HG02973 (cell line): ENCODE measurements around the gene ICOSLG.
"Not testable (repeated sequence)": the region's sequence is repeated elsewhere in the genome, so short reads cannot be mapped to it uniquely, and the experiment has no call there.

Experiments
- ATAC-seq: cut with Tn5 transposase; IDR thresholded peaks from one replicate; pipeline ENCODE4 v1.9.1; 2021; ENCODE audit warnings: moderate library complexity; ENCODE audit not compliant: unreplicated experiment

Gene ICOSLG

DNA sequence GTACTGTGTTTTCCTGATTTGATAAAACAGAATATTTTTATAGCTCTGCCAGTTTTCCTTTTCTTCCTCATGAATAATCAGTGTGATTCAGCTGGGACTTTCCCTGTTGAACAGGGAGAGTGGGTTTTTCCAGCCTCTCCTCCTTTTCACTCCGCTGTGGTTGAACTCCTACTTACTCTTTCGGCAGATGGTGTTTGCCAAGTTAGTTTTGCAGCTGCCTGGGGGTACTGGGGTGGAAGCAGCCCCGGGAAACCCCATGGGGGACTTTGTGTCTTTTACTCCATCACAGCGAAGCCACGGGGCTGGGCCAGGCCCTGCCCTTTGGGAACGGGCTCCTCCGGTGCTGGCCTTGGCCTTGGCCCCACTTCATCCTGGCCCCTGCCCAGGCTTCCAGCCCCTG lies 55.9 kb downstream of the ICOSLG start:
- not testable (repeated sequence) for ATAC-seq

- ATAC-seq, result not testable (repeated sequence)
These were observed 58.5 kb downstream of the ICOSLG start for GRCh38 chr21:44182202-44182601.

GRCh38 chr21:44181506-44181905 lies 59.2 kb downstream of the ICOSLG start:
- not testable (repeated sequence) for ATAC-seq

DNA sequence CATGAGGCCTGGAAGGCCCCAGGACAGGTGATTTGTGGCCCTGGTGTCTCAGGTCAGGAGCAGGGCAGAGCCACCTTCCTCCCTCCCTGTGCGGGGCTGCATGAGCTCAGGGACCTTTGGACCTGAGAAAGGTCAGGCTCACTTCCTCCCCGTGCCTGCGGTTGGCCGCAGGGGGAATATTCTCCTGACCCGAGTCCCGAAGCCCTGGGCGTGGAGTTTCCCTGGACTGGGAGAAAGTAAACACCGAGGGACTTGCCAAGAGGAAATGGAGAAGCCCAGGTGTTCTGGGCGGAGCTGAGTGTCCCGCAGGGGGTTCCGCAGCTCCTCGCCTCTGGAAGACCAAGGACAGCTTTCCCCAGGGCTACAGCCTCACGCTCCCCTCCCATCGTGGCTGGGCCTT lies 64.6 kb downstream of the ICOSLG start:
- not testable (repeated sequence) for ATAC-seq

DNA sequence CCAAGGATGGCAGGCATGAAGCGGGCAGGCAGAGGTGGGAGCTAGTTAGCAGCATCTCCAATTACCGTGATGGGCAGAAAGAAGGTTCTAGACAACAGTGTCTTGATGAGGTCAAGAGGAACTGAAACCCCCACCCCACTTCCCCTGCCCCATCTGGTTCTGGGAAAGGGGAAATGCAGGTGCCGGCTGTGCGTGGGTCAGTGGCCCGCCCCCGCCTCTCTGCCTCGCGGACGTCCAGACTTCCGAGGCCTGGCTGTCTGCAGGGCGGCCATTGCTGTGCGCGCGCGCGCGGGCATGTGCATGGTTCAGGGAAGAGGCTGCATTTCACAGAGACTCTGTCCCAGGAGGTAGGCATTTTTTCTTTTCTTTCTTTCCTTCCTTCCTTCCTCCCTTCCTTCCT lies 65.6 kb downstream of the ICOSLG start:
- not testable (repeated sequence) for ATAC-seq
